GM10847 (cell line): ENCODE data around the gene EFL1.

Experiments used
- POLR2A ChIP-seq: IDR thresholded peaks from 2 replicates; pipeline ENCODE4 v1.6.1; 2011; ENCODE audit not compliant: insufficient read length; ENCODE audit errors: extremely low read depth

Gene EFL1

GRCh38 chr15:82122746-82123400, 139.7 kb downstream of the EFL1 start:
- TF ChIP-seq POLR2A = no peak

GRCh38 chr15:82118040-82118439, 144.5 kb downstream of the EFL1 start:
- TF ChIP-seq POLR2A = no peak

- TF ChIP-seq POLR2A = no peak
Observed at GRCh38 chr15:82117296-82117695, 145.2 kb downstream of the EFL1 start.

DNA sequence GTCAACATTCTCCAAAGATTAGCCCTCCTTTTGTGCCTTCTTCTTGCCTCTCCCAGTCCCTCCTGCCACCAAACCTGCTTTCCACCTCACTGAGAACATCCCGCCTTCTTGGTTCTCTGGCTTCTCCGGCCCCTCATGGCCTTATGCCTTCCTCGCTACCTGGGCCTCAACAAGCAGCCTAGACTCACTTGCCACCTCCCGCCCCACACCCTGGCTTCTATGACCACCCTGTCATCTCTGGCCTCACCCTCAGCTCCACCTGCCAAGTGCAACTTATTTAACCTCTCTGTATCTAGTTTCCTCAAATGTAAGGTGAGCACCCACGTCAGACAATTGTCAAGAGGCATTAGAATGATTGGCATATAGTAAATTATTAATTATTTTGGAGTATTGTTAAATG, 147.9 kb downstream of the EFL1 start:
- no peak for TF ChIP-seq POLR2A

DNA sequence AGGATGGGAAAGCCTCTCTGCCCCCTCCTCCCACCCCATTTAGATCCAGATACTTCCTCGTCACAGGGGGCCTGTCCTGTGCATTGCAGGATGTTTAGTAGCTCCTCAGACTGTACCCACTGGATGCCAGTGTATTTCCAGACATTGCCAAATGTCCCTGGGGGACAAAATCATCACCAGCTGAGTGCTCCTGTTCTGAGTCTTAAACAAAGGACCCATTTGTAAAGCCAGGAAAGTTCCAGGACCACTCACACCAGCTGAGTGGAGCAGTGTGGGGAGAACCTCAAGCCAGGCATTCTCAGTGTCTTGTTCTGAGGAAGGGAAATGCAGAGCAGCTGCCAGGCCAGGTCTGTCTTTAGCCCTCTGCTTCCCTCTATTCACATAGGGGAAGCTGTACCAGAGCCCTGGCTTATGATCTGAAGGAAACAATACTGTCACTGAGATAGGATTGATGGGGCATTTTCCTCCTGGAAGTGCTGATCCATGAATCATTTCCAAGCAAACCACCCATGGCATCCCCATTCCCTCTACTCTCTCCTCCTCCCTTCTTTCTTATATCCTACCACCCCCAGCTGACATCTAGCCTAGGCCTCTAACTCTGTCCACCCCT, 149.3 kb downstream of the EFL1 start:
- no peak for TF ChIP-seq POLR2A

- no peak for TF ChIP-seq POLR2A
Observed at GRCh38 chr15:82111918-82112317, 150.6 kb downstream of the EFL1 start.

- TF ChIP-seq POLR2A = no peak
Observed at GRCh38 chr15:82110144-82110543, 152.4 kb downstream of the EFL1 start.

- no peak for TF ChIP-seq POLR2A
Observed at GRCh38 chr15:82108489-82109078, 153.9 kb downstream of the EFL1 start.

- no peak for TF ChIP-seq POLR2A
Observed at GRCh38 chr15:82106679-82107078, 155.9 kb downstream of the EFL1 start.

- TF ChIP-seq POLR2A = no peak
Observed at GRCh38 chr15:82105451-82106215, 156.9 kb downstream of the EFL1 start.

- TF ChIP-seq POLR2A = no peak
Observed at GRCh38 chr15:82103468-82103867, 159.1 kb downstream of the EFL1 start.

DNA sequence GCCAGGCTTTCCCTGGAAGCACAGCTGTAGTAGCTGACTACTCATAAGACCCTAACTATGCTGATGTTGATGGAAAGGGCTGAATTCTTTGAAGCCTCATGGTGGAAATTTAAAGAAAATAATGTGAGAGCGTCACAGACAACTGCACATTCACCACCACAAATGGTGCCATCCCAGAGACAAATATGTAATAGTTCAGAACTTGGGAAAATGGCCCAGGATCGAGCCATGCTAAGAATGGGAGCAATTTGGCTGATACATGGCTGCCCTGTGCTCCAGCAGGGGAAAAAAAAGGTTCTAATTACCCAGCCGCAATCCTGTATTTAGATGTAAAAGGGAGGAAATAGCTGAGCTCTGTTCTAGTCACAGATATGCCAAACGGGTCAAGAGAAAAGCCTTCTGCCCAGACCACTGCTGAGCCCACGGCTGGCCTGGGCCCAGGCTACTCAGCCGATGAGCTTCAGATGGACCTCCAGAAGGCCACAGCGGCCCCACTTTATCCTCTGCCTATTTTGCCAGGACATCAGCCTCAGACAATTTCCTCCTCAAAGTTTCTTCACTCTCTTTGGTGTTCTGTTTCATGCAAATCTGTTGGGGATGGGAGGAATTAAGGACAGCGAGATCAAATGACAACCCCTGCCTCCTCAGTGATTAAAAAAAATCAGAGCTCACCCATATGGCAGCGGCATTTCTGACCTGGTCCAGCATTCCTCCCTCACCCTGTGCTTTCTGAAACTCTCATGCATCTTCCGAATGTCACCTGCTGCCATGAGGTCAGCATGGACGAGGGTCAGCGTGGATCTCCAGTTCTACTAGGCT, 162.2 kb downstream of the EFL1 start:
- no peak for TF ChIP-seq POLR2A

DNA sequence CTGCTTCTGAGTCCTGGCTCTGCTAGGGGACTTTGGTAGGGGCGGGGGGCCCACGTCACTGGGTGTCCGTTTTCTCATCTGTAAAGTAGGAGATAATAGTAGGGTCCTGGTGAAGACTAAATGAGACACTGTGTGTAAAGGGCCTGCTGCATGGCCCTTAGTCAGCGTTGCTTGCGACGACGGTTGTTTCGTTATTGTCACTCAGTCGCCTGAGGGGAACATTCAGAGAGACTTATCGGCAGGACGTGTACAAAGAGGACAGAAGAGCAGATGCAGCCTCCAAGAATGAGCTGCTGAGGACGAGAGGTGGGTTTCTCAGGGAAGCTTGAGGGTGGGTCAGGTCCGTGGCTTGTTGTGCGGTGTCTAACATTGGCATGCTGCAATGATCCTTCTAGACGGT, 163.9 kb downstream of the EFL1 start:
- TF ChIP-seq POLR2A = no peak

DNA sequence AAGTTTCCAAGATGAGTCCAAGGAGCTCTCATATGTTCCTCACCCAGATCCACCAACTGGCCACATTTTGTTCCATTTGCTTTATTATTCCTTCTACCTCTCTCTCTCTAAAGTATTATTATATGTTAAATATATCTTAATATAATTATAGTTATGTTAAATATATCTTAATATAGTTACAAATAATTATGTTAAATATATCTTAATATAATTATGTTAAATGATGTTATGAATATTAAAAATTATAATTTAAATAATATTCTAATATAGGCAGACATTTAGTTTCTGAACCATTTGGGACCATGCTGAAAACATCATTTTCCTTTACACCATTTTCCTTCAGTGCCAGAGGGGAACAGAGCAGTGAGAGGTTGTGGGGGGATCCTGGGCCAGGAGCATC, 166.7 kb downstream of the EFL1 start:
- no peak for TF ChIP-seq POLR2A

DNA sequence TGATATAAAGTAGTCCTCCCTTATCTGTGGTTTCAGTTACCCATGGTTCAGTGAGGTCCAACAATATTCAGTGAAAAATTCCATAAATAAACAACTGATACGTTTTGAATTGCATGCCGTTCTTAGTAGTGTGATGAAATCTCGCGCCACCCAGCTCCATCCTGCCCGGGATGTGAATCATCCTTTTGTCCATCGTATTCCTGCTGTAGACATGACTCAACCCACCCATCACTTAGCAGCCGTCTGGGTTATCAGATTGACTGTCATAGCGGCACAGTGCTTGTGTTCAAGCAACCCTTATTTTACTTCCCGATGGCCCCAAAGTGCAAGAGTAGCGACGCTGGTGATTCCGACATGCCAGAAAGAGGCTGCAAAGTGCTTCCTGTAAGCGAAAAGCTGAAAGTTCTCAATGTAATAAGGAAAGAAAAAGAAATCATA, 168.7 kb downstream of the EFL1 start:
- TF ChIP-seq POLR2A = no peak
